Vagina (tissue), 2 donors: ENCODE results near the gene DOK6.

ENCODE experiments used
- POLR2A ChIP-seq, 2 donors: fragments of 450-650 bp; IDR thresholded peaks; one replicate each; pipeline ENCODE4 v1.6.1; 2017; ENCODE audit warnings: antibody characterized with exemption in 2 of 2, mild to moderate bottlenecking in 2 of 2, moderate library complexity in 2 of 2
- POLR2AphosphoS5 ChIP-seq, 2 donors: sonication (generic); formaldehyde crosslinking; IDR thresholded peaks; one replicate each; pipeline ENCODE4 v1.9.0; 2017; ENCODE audit warnings: antibody characterized with exemption in 2 of 2, mild to moderate bottlenecking in 2 of 2, low read depth in 1 of 2; ENCODE audit not compliant: insufficient read depth in 1 of 2
- TF ChIP-seq, protein P1 (sequence below), 3 experiments: fragments of 450-650 bp in 2 of 3; fragments of 200-600 bp in 1 of 3; sonication (generic) in 1 of 3; IDR thresholded peaks; one replicate each; pipeline ENCODE4 v1.5.1; 2017 to 2019; ENCODE audit warnings: antibody characterized with exemption in 3 of 3, mild to moderate bottlenecking in 2 of 3, moderate library complexity in 2 of 3

DNA sequence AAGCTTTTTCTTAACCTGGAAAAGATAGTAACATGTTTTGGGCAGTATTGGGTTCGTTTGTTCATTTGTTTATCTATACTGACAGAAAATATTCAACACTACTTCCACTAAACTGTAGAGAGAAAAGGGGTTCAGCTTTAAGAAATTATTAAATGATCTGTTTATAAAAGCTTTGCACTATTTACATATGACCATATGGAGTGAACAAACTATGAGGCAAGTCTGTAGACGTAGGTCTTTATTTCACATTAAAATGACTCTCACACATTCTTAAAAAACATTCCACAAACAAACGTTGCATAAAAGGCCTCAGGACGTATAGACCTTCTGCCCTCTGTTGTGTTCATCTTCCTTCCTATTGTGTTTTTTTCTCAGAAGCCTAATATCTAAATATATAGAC is 452.4 kb downstream of the DOK6 start:
- TF ChIP-seq, protein P1, sequence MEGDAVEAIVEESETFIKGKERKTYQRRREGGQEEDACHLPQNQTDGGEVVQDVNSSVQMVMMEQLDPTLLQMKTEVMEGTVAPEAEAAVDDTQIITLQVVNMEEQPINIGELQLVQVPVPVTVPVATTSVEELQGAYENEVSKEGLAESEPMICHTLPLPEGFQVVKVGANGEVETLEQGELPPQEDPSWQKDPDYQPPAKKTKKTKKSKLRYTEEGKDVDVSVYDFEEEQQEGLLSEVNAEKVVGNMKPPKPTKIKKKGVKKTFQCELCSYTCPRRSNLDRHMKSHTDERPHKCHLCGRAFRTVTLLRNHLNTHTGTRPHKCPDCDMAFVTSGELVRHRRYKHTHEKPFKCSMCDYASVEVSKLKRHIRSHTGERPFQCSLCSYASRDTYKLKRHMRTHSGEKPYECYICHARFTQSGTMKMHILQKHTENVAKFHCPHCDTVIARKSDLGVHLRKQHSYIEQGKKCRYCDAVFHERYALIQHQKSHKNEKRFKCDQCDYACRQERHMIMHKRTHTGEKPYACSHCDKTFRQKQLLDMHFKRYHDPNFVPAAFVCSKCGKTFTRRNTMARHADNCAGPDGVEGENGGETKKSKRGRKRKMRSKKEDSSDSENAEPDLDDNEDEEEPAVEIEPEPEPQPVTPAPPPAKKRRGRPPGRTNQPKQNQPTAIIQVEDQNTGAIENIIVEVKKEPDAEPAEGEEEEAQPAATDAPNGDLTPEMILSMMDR (IDR thresholded peaks at IDR 0.05) = no peak
- no peak for TF ChIP-seq POLR2AphosphoS5 (IDR thresholded peaks at IDR 0.05; ENCODE audit: insufficient read depth in 1 of 2, low read depth in 1 of 2)
- no peak for TF ChIP-seq POLR2A (IDR thresholded peaks at IDR 0.05)
